KG1 (cell line): ENCODE results near the gene THSD8.
A peak's percentile ranks its signal among the peaks of the same experiment; 100 is the strongest.

Source experiments
- DNase-seq: peaks from one replicate; lab custom pipeline; 2025; lab: John Stamatoyannopoulos, UW

THSD8 gene

DNA sequence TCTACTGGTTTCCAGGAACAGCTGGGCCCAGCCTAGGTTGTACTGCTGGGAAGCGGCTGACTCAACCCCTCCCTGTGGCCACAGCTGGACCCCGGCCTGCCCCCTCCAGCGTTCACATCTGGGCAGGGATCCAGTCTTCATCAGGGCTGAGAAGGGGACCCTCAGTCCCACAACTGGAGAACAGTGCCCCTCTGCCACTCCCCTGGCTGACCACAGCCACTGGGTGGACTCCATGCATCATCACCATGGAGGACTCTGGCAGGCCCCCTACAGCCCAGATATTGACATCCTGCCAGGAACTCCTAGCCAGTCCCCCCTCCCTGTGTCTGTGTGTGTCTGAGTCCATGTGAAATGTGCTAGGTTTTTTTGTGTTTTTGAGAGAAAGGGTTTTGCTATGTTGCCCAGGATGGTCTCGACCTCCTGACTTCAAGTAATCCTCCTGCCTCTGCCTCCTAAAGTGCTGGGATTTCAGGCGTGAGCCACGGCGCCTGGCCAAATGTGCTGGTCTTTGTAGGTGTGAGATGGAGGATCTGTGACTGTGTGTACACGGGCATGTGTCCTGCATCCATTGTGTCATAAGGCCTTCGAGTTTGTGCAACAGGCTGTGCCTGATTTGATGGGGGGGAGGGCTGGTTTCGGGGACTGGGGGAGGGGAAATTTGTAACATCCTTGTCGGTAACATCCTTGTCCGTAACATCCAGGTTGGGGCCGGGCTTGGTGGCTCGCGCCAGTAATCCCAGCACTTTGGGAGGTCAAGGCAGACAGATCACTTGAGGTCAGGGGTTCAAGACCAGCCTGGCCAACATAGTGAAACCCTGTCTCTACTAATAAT is 22.5 kb upstream of the THSD8 start:
- DNase-seq = no peak

DNA sequence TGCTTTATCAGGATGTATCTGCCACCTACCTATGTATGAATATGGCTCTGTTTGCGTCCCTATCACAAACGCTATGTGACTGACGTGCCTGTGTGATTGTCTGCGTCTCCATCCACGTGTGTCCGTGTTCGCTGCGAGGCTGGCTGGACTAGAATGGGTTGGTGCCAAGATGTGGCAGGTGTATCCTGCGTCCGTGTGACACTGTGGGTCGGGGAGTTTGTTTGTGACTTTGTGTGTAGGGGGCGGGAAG is 19.8 kb upstream of the THSD8 start:
- DNase-seq = no peak

DNA sequence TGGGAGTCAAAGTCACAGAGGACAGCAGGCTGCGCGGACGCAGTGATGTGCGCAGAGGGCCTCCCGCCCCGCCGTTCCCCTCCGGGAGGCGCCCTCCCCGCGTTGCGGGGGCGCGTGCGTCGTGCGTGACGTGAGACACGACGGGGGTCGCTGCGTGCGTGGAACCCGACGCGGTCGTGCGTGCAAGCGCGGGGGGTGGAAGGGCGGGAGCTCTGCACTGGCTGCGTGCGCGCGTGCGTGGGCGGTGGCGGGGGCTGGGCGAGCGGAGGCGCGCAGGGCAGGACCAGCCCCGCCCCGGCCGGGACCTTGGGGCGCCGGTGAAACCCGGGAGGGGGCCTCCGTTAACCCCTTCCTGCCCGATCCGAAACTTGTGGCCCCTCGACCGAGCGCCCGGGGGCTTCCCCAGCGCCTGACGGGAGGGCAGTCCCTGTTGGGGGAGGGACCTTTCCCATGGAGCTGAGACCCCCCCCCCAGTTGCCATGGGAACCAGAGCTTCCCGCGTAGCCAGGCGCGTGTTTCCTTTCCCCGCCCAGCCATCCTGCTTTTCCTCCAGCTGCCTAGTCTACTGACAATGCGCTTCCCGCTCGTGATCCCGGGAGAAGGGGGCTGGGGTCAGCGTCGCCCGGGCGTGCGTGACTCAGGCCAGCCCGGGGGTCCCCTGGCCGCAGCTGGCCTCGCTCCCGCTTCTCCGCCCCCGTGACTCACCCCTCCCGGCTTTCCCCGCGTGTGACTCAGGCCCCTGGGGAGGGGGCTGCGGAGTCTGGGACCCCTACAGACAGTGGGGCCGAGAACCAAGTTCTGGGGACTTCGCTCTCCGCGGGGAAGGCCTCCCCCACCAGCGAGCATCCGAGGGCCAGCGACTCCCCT is 19.2 kb upstream of the THSD8 start:
- DNase-seq = peak; percentile 63

DNA sequence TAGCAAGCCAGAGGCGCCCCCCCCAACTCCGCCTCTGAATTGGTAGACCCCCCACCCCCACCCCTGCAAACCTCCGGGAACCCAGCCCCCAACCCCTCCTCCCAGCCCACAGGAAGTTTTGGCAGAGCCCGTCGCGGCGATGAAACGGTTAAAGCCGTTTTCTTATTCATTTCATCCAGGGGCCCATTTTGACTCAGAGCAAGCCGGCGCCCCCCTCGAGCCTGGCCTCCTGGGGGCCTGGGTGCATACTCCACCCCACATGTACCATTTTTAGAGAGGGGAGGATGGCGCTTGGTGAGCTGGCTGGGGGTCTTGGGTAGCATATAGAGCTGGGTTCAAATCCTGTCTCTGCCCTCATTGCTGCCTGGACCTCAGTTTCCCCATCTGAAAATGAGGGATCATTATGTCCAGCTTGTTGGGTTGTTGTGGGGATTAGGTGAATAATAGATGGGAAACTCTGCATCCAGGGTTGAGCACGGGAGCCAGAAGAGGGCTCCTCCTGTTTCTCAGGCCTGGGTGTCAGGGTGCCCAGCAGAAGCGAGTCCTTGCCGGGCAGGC is 18.5 kb upstream of the THSD8 start:
- no peak for DNase-seq

DNA sequence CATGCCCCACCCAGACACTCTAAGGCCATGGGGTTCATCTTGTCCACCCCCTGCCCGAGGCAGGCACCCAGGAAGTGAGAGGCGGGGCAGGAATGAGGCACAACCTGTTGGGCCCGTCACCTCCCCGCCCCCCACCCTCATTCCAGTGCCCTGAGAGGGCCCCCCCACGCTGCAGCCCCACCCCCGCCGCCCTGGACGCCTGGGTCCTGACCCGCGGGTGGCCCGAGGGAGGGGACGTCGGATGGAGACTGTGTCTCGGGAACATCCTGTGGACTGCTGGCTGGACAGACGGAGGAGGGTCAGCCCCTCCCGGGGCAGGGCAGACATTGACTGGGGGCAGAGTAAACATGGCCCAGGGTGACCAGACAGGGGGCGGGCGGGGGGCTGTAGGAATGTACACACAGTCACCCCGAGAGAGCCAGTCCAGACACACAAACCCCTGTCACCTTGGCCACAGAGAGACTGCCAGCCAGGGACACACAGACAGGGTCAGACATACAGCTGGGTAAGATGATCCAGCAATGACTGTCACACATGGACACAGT is 17.9 kb upstream of the THSD8 start:
- no peak for DNase-seq

DNA sequence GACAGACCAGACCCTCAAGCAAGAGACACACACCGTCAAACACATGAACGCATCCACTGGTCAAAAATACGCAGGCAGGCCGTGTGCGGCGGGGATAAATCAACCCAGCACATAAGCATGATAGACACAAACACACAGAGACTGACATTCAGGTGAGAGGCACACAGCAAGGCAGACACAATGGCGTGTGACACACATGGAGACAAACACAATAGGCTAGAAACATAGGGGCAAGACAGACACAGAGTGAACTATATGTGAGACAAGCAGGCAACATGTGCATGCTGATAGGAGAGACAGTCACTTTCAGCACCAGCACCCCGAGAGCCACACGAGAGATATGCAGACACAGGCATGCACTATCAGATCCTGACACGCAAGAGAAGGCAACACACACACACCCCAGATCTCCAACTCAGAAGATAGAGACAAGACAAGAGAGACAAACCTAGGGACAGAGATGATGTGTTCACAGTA is 17.4 kb upstream of the THSD8 start:
- no peak for DNase-seq

DNA sequence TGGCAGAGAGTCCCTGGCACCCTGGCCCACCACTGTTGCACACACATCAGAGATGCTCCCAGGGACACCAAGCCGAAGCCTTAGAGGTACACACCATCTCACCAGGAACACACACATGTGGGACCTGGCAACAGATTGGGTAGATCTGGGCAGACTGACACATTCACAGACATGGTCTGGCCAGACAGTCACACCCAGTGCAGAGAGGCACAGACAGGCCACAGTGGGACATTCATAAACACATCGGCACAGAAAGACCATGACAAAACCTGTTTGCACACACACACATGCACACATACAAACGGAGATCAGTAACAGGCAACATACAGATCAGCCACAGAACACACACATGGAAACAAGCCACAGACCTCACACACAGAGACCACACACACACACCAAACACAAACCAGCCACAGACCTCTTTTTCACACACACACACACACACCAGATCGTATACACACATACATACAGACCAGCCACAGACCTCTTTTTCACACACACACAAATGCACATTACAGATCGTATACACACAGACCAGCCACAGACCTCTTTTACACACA is 16.9 kb upstream of the THSD8 start:
- DNase-seq = no peak

DNA sequence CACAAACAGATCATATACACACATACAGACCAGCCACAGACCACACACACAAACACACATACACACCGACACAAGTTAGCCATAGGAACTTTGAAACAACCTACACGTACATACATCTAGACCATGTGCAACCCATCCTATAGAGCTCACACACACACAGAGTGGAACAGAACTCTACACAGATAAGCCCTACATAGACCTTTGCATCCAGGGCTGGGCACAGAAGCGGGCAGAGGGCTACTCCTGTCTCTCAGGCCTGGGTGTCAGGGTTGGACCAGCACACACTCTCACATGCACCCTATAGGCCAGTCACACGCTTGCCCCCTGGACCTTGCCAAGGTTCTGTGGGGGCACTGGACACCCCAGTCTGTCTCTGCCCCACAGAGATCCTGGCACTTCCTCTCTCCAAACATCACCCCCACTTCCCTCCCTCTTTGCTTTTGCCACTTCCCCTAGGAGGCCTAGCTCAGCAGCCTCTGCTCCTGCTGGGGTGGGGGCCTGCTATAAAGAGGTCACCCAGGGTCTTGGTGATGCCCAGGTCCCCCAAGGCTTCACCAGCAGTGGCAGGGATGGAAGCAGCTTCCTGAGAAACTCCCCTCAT is 16.3 kb upstream of the THSD8 start:
- DNase-seq = peak; percentile 48

DNA sequence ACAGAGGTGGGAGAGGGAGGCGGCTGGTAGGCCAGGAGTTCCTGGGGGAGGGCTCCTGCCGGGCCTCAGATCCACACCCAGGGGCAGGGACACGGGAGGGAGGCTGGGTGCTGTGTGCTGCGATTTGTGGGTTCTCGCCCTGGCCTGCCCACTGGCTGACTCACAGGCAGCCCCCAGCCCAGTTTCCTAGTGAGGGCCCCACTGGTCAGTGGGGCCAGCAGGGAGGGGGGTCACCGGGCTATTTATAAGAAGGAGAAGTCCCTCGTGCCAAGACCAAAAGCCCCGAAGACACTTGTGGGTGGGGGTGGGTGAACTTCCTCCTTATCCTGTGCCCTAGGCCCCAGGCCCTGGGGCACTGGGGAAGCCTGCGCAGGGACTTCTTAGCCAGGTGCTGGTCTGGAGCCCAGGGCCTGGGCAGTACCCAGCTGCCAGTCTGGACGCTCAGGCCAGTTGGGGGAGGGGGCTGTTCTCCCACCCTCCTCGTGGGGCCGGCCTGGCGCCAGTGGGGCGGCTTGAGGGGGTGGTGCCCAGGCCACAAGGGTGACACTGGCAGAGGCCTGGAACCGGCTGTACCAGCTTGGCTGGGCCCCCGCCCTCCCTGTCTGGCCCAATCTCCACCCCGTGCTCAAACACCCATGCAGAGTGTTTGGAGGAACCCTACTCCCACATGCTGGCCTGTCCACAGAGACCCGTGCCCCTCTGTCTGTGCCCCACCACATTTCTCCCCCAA is 15.6 kb upstream of the THSD8 start:
- peak; percentile 43 for DNase-seq

DNA sequence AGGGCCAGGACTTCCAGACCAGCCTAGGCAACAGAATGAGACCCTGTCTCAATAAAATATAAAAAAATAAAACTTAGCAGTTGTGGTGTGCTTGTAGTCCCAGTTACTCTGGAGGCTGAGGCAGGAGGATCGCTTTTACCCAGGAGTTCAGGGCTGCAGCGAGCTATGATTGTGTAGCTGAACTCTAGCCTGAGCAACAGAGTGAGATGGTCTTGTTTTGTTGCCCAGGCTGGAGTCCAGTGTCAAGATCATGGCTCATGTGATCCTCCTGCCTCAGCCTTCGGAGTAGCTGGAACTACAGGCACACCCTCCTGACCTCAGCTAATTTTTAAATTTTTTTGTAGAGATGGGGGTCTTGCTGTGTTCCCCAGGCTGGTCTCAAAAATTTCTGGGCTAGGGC is 14.9 kb upstream of the THSD8 start:
- no peak for DNase-seq

DNA sequence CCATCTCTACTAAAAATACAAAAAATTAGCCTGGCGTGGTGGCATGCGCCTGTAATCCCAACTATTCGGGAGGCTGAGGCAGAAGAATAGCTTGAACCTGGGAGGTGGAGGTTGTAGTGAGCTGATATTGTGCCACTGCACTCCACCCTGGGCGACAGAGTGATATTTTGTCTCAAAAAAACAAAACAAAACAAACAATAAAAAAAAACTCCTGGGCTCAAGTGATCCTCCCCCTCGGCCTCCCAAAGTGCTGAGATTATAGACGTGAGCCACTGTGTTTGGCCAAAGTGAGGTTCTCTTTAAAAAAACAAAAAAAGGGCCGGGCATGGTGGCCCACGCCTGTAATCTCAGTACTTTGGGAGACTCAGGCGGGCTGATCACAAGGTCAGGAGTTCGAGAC is 14.4 kb upstream of the THSD8 start:
- no peak for DNase-seq

DNA sequence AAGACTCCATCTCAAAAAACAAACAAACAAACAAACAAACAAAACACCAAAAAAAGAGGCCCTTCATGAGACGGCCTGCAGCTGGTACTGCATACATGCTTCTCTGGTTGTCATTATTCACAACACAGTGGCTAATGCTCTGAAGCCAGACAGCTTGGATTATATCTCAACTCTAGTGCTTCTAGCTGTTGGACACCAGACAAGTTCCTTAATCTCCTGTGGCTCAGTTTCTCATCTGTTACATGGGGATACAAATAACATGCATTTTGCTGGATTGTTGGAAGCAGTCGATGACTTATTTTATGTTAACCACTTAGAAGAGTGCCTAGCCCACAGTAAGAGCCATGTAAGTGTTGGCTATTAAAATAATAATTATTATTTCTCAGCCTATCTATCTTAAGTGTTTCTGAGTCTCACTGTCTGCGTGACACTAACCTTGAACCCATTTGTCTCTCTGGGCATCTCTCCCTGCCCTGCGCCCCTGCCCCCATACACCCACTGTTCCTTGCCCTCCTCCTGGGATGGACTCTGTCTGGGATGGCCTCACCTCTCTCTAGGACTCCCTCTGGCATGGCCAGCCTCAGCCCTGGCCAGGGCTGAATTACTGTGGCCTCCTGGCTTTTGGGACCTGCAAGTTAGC is 13.7 kb upstream of the THSD8 start:
- DNase-seq = no peak

DNA sequence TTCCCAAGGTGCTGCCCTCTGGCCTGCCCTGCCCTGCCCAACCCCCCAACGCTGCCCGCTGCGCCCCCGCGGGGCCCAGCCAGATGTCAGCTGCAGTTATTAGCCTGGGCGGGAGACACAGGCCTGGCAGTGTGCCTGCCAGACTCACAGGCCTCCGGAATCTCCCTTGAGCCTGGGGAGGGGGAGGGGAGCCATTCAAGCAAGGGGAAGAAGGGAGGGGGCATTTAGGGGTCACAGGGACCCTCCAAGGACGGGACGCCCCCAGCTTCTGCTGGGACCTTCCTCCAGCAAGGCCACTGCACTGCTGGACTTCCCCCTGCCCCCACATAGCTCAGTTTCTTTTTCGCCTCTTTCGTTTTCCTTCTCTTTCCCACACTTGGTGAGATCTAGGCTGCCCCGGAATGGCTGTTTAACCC is 13.2 kb upstream of the THSD8 start:
- DNase-seq = peak; percentile 45

DNA sequence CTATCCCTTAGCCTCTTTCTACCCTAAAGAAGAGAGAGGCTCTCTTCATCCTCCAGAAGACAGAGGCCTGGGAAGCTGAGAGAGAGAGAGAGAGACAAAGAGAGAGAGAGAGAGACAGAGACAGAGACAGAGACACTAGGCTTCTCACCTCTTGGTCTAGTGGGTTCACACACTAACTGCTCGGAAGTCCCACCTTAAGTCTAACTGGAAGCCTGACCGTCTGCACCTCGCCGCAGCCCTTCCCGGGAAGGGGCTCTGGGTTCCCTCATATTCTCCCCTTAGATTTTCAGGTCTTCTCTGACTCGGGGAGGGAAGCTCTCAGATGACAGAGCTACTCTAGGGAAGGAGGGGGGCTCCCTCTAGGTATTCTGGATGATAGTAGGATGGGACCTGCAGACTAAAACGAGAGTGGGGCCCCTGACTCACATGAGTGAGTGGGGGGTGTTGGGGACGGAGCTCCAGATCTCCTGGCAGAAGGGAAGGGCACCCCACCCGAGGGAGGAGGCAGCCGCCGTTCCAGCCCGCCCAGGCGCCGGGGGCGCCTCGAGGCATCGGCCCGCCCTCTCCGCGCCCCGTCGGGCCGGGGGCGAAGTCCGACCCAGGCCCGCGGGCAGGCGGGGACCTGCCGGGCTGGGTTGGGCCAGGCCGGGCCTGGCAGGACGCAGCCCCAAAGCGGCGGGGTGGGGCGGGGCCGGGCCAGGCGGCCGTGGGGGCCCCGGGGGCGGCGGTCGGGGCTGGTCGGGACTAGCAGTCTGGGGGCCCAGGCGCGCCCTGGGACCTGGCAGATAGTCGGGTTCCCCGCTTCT is 12.6 kb upstream of the THSD8 start:
- DNase-seq = no peak

DNA sequence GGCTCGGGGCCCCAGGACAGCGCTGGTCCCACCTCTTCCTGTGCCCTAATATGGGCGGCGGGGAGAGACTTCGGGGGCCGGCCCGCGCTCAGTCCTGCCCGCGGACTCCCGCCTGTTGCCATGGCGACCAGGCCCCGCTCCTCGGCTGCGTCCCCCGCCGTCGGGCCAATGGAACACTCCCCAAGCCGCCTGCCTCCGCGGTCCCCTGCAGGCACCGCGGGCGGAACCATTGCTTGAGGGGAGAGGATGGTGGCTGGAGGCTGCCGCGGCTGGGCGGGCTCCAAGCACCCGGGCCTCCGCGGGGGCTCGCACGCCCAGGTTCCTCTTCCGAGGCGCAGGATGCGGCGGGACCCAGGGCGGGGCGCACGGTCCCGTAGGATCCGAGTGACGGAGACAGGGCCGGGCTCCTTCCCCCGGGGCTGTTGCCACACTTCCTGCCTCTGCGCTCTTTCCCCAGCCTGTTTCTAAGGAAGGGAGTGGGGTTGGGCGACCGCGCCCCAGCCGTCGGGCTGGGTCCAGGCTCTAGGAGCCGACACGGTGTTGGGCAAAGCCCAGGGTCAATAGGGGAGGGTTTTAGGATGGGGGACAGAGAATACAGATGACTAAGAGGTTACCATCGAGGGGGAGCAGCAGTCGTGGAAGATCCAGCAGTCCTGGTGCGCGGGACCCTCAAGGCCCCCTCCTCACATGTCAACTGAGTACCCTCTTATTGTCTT is 11.8 kb upstream of the THSD8 start:
- peak; percentile 90 for DNase-seq

DNA sequence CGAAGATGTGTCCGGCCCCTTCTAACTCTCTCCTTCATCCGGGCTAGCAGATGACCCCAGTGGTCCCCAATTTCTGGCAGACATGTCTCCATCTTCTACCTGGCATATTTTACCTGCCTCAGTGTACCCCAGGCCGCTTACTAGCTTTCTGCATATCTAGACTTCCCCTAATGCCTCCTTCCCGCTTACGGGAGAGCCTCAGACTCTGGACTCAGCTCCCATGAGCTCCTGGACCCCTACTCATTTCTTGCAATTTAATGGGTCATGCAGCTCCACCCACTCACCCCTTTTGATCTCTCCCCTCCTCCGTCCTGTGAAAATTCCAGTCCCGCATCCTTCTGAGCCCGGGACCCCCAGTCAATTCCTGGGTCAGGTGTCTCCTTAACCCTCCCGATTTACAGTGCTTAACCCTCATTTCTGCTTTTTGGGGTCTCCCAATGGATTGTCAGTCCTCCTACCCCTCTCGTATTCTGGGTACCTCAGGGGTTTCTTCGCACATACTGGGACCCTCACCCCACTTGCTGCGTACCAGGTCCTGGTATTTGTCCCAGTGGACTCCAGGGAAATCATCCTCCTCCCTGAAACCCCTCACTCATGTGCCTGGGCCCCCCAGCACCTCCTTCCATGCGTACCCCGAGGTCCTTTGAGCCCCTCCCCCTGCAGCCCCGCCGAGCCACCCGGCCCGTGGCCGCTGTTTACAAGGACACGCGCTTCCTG is 11.1 kb upstream of the THSD8 start:
- DNase-seq = no peak

DNA sequence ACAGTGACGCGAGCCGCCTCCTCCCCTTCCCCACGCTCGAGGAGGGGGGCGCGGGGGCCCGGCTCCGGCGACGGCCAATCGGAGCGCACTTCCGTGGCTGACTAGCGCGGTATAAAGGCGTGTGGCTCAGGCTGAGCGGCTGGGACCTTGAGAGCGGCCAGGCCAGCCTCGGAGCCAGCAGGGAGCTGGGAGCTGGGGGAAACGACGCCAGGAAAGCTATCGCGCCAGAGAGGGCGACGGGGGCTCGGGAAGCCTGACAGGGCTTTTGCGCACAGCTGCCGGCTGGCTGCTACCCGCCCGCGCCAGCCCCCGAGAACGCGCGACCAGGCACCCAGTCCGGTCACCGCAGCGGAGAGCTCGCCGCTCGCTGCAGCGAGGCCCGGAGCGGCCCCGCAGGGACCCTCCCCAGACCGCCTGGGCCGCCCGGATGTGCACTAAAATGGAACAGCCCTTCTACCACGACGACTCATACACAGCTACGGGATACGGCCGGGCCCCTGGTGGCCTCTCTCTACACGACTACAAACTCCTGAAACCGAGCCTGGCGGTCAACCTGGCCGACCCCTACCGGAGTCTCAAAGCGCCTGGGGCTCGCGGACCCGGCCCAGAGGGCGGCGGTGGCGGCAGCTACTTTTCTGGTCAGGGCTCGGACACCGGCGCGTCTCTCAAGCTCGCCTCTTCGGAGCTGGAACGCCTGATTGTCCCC is 10.4 kb upstream of the THSD8 start, which contains the start of gene JUNB:
Gene JUNB, plus strand, starts transcription at position 142 of the 706 bp plus-strand sequence. Its CDS starts 286 bp downstream, at position 428.
- DNase-seq = peak; percentile 78
